Sigmoid colon (tissue), 4 donors: ENCODE measurements around the gene FAM135A.

Experiments
- EP300 ChIP-seq, 4 donors: sonication (generic); formaldehyde crosslinking; IDR thresholded peaks; one replicate each; pipeline ENCODE4 v1.6.1; 2017; ENCODE audit warnings: antibody characterized with exemption in 4 of 4
- POLR2A ChIP-seq, 2 donors: fragments of 450-650 bp; IDR thresholded peaks; one replicate each; pipeline ENCODE4 v1.6.1; 2016; ENCODE audit warnings: antibody characterized with exemption in 2 of 2, mild to moderate bottlenecking in 2 of 2, moderate library complexity in 2 of 2
- TF ChIP-seq, protein P1 (sequence below), 4 experiments: fragments of 450-650 bp in 3 of 4; fragments of 200-600 bp in 1 of 4; IDR thresholded peaks; one replicate each; pipeline ENCODE4 v1.5.1; 2016 to 2019; ENCODE audit warnings: antibody characterized with exemption in 4 of 4, mild to moderate bottlenecking in 3 of 4, moderate library complexity in 2 of 4

DNA sequence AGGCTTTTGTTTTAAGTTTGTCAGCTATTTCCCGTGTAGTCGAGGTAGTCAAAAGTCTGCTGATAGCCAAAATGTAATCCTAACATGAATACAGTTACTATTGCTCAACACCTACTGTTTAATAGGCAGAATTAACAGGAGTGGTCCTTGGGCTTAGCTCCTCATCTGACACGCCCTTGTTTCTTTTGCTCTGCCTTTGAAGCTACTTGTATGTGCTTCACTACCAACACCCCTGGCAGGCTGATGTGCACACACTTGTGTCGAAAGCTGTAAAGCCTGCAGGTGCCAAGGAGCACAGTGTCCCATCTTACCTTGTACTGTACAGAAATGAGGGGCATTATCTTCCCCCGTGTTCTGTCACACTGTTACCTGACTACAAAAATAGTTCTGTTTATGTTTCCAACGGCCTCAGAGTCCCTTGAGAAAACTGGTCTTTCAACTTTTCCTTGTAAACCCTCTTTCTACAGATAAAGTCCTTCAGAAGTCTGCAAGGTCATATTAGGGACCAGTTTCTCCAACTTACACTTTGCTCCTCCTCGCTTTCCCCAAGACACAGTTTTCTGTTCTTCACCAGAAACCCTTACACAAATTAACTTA is 162.7 kb downstream of the FAM135A start:
- no peak for TF ChIP-seq POLR2A (IDR thresholded peaks at IDR 0.05)
- TF ChIP-seq, protein P1, sequence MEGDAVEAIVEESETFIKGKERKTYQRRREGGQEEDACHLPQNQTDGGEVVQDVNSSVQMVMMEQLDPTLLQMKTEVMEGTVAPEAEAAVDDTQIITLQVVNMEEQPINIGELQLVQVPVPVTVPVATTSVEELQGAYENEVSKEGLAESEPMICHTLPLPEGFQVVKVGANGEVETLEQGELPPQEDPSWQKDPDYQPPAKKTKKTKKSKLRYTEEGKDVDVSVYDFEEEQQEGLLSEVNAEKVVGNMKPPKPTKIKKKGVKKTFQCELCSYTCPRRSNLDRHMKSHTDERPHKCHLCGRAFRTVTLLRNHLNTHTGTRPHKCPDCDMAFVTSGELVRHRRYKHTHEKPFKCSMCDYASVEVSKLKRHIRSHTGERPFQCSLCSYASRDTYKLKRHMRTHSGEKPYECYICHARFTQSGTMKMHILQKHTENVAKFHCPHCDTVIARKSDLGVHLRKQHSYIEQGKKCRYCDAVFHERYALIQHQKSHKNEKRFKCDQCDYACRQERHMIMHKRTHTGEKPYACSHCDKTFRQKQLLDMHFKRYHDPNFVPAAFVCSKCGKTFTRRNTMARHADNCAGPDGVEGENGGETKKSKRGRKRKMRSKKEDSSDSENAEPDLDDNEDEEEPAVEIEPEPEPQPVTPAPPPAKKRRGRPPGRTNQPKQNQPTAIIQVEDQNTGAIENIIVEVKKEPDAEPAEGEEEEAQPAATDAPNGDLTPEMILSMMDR (IDR thresholded peaks at IDR 0.05) = no peak
- TF ChIP-seq EP300 (IDR thresholded peaks at IDR 0.05) = no peak
